Right lobe of liver (tissue), 4 donors: ENCODE data around the gene DPP7.

ENCODE experiments used
- POLR2A ChIP-seq: fragments of 450-650 bp; IDR thresholded peaks from one replicate; pipeline ENCODE4 v1.6.1; 2017; ENCODE audit warnings: antibody characterized with exemption, mild to moderate bottlenecking
- TF ChIP-seq, protein P1 (sequence below), 4 donors: fragments of 200-600 bp in 3 of 4; fragments of 450-650 bp in 1 of 4; IDR thresholded peaks; one replicate each; pipeline versions ENCODE4 v1.5.1 to v1.8.0; 2016 to 2022; ENCODE audit warnings: antibody characterized with exemption in 4 of 4, mild to moderate bottlenecking in 2 of 4
- donor health status: DM: no; HTN: no; CAD: no.
- donor health status: DM: no; HTN: no; CAD: no.
- donor health status: DM: no; HTN: yes; CAD: no.

DNA sequence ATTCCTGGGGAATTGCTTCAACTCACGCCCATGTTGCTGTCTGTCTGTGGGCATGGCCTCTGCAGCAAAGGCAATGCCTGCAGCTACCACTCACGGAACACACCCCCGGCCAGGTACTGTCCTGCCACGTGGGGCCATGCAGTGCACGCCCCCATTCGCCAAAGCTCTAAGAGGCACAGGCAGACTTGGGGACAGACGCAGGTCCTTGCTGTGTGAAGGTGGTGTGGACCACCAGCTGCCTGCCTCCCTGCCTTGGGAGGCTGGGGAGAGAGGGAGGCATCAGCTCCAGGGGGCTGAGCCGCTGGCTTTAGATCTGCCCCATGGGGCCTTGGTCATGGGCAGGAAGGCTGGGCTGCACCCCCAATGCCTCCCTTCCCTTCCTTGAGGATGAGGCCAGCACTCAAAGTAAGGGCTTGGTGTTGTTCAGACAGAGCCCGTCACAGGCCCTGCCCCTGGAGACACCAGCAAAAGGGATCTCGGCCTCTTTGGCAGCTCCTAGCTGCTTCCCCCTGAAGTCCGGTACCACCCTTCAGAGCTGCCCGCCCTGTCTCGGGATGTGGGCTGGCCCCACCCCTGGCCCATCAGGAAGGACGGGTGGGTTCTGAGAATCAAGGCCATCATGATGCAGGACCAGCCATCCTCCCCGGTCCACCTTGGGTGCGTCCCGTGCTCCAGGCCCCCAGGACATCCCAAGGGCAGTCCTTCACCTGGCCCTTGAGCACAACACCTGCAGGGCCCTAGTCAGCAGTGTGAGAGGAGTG lies 26.7 kb upstream of the DPP7 start:
- no peak for TF ChIP-seq POLR2A
- TF ChIP-seq, protein P1, sequence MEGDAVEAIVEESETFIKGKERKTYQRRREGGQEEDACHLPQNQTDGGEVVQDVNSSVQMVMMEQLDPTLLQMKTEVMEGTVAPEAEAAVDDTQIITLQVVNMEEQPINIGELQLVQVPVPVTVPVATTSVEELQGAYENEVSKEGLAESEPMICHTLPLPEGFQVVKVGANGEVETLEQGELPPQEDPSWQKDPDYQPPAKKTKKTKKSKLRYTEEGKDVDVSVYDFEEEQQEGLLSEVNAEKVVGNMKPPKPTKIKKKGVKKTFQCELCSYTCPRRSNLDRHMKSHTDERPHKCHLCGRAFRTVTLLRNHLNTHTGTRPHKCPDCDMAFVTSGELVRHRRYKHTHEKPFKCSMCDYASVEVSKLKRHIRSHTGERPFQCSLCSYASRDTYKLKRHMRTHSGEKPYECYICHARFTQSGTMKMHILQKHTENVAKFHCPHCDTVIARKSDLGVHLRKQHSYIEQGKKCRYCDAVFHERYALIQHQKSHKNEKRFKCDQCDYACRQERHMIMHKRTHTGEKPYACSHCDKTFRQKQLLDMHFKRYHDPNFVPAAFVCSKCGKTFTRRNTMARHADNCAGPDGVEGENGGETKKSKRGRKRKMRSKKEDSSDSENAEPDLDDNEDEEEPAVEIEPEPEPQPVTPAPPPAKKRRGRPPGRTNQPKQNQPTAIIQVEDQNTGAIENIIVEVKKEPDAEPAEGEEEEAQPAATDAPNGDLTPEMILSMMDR (IDR thresholded peaks at IDR 0.05): no peak
